GM23338 (cell line): ENCODE measurements around the gene AP2A1. TPM values are rescaled to one million over a fixed set of nuclear protein-coding genes. Genes with fewer than 3 reads are reported as not detected.

ENCODE experiments used
- ATAC-seq: fragments of 200-7000 bp; cut with Tn5 transposase; 3 replicates; pipeline ENCODE4 v1.9.1; 2020
- DNase-seq: peaks from one replicate; pipeline ENCODE4 v3.0.0-alpha.2; 2015; ENCODE audit warnings: low spot score
- H2AFZ ChIP-seq: fragments of 200-600 bp; sonication (generic); 2 replicates; pipeline ENCODE4 v1.8.0; 2016; ENCODE audit warnings: antibody characterized with exemption, mild to moderate bottlenecking, moderate library complexity
- H3F3A ChIP-seq: fragments of 200-600 bp; sonication (generic); replicated peaks from 2 replicates; pipeline ENCODE4 v1.8.0; 2017; ENCODE audit warnings: antibody characterized with exemption, mixed run types, low read depth
- H3K27ac ChIP-seq: fragments of 200-600 bp; sonication (generic); 2 replicates; pipeline ENCODE4 v1.6.1; 2016; ENCODE audit warnings: low read depth
- H3K27me3 ChIP-seq: fragments of 200-600 bp; sonication (generic); 2 replicates; pipeline ENCODE4 v1.8.0; 2016; ENCODE audit warnings: mild to moderate bottlenecking, mixed run types, moderate library complexity; ENCODE audit not compliant: insufficient read depth
- H3K36me3 ChIP-seq: fragments of 200-600 bp; sonication (generic); 2 replicates; pipeline ENCODE4 v1.8.0; 2016; ENCODE audit warnings: mild to moderate bottlenecking; ENCODE audit not compliant: insufficient read depth
- H3K4me1 ChIP-seq: fragments of 200-600 bp; sonication (generic); 2 replicates; pipeline ENCODE4 v1.8.0; 2016; ENCODE audit warnings: mild to moderate bottlenecking, moderate library complexity; ENCODE audit not compliant: insufficient read depth
- H3K4me2 ChIP-seq: fragments of 200-600 bp; sonication (generic); 2 replicates; pipeline ENCODE4 v1.7.1; 2017; ENCODE audit warnings: mixed run types
- H3K4me3 ChIP-seq: fragments of 200-600 bp; sonication (generic); 2 replicates; pipeline ENCODE4 v1.6.1; 2016; ENCODE audit warnings: mixed run types
- H3K79me2 ChIP-seq: fragments of 200-600 bp; sonication (generic); replicated peaks from 2 replicates; pipeline ENCODE4 v1.8.0; 2017; ENCODE audit warnings: mild to moderate bottlenecking; ENCODE audit not compliant: insufficient read depth
- H3K9me2 ChIP-seq: fragments of 200-600 bp; sonication (generic); 2 replicates; pipeline ENCODE4 v1.8.0; 2017; ENCODE audit not compliant: insufficient read depth
- H4K20me1 ChIP-seq: fragments of 200-600 bp; sonication (generic); replicated peaks from 2 replicates; pipeline ENCODE4 v1.8.0; 2017; ENCODE audit warnings: mild to moderate bottlenecking; ENCODE audit not compliant: insufficient read depth
- H3K27ac Mint-ChIP-seq: 2 replicates; pipeline ENCODE4 v1.8.0; 2020; ENCODE audit warnings: inconsistent platforms, mild to moderate bottlenecking, moderate library complexity, mixed read lengths
- H3K27me3 Mint-ChIP-seq: 3 replicates; pipeline ENCODE4 v1.8.0; 2022; ENCODE audit warnings: low read depth, mild to moderate bottlenecking, moderate library complexity, mixed read lengths, inconsistent platforms; ENCODE audit not compliant: insufficient read depth, poor library complexity
- H3K36me3 Mint-ChIP-seq: 3 replicates; pipeline ENCODE4 v1.8.0; 2021; ENCODE audit warnings: low read depth, mild to moderate bottlenecking, inconsistent platforms, moderate library complexity, mixed read lengths
- H3K4me1 Mint-ChIP-seq: 3 replicates; pipeline ENCODE4 v1.8.0; 2020; ENCODE audit warnings: mild to moderate bottlenecking, inconsistent platforms, mixed read lengths
- H3K4me3 Mint-ChIP-seq: 3 replicates; pipeline ENCODE4 v1.8.0; 2021; ENCODE audit warnings: moderate library complexity, mild to moderate bottlenecking, inconsistent platforms, mixed read lengths
- H3K9me3 Mint-ChIP-seq: 3 replicates; pipeline ENCODE4 v1.8.0; 2020; ENCODE audit warnings: moderate library complexity, mild to moderate bottlenecking, inconsistent platforms, mixed read lengths
- CREB1 ChIP-seq: fragments of 250-450 bp; sonication (Bioruptor Pico); IDR thresholded peaks from 2 replicates; pipeline ENCODE4 v1.5.0; 2020; ENCODE audit warnings: low read depth, mild to moderate bottlenecking, moderate library complexity
- EZH2 ChIP-seq: fragments of 200-600 bp; sonication (generic); IDR thresholded peaks from one replicate; pipeline ENCODE4 v1.8.0; 2017; ENCODE audit warnings: antibody characterized with exemption, mild to moderate bottlenecking, low read depth; ENCODE audit not compliant: unreplicated experiment
- EZH2phosphoT487 ChIP-seq: fragments of 200-600 bp; sonication (generic); IDR thresholded peaks from one replicate; pipeline ENCODE4 v1.8.1; 2018; ENCODE audit warnings: antibody characterized with exemption; ENCODE audit not compliant: unreplicated experiment
- JUNB ChIP-seq: IDR thresholded peaks from one replicate; pipeline ENCODE4 v1.6.1; 2016; ENCODE audit warnings: antibody characterized with exemption; ENCODE audit not compliant: unreplicated experiment
- NANOG ChIP-seq: IDR thresholded peaks from 2 replicates; pipeline ENCODE4 v1.6.1; 2016; ENCODE audit warnings: antibody characterized with exemption, borderline replicate concordance
- POLR2AphosphoS5 ChIP-seq: IDR thresholded peaks from 2 replicates; pipeline ENCODE4 v1.6.1; 2016; ENCODE audit warnings: antibody characterized with exemption, low read depth
- STAT1 ChIP-seq: IDR thresholded peaks from one replicate; pipeline ENCODE4 v1.6.1; 2016; ENCODE audit warnings: antibody characterized with exemption; ENCODE audit not compliant: unreplicated experiment
- ZNF114 ChIP-seq: fragments of 250-450 bp; sonication (Bioruptor Pico); IDR thresholded peaks from 2 replicates; pipeline ENCODE4 v1.5.0; 2020; ENCODE audit warnings: mild to moderate bottlenecking, moderate library complexity
- ZNF331 ChIP-seq: fragments of 250-450 bp; sonication (Bioruptor Pico); IDR thresholded peaks from 2 replicates; pipeline ENCODE4 v1.5.0; 2020; ENCODE audit warnings: low read depth, mild to moderate bottlenecking, moderate library complexity
- polyA plus RNA-seq: library from polyadenylated mRNA; unstranded; fragments of >200 nt; fragmentation: Nextera tagmentation; extraction: Ambion mirVana; gene quantifications from 2 replicates; pipeline ENCODE4 v1.2.1, GENCODE V29; 2016
- total RNA-seq: library from RNA; depleted of rRNA; stranded (reverse); fragments of >200 nt; shearing (Covaris generic); gene quantifications from 2 replicates; pipeline ENCODE4 v1.2.3, GENCODE V29; 2014
- TF ChIP-seq, protein P1 (sequence below), 2 experiments: fragments of 200-600 bp in 1 of 2; sonication (generic) in 1 of 2; conservative IDR thresholded peaks; 2 replicates each; pipeline versions ENCODE4 v1.5.1 to v1.6.1; 2016 to 2017; ENCODE audit warnings: antibody characterized with exemption in 2 of 2, low read depth in 2 of 2, mild to moderate bottlenecking in 2 of 2, moderate library complexity in 1 of 2
- TF ChIP-seq, protein P2 (sequence below): fragments of 250-450 bp; sonication (Bioruptor Pico); IDR thresholded peaks from 2 replicates; pipeline ENCODE4 v1.5.0; 2020; ENCODE audit warnings: mild to moderate bottlenecking, moderate library complexity
- TF ChIP-seq, protein P3 (sequence below): IDR thresholded peaks from 2 replicates; pipeline ENCODE4 v1.6.1; 2016; ENCODE audit warnings: antibody characterized with exemption
- TF ChIP-seq, protein P4 (sequence below): IDR thresholded peaks from one replicate; pipeline ENCODE4 v1.6.1; 2018; ENCODE audit warnings: antibody characterized with exemption; ENCODE audit not compliant: unreplicated experiment

Gene AP2A1
- total and polyA plus RNA-seq, 2 experiments from 2014 or later: 34.1 to 129 TPM

DNA sequence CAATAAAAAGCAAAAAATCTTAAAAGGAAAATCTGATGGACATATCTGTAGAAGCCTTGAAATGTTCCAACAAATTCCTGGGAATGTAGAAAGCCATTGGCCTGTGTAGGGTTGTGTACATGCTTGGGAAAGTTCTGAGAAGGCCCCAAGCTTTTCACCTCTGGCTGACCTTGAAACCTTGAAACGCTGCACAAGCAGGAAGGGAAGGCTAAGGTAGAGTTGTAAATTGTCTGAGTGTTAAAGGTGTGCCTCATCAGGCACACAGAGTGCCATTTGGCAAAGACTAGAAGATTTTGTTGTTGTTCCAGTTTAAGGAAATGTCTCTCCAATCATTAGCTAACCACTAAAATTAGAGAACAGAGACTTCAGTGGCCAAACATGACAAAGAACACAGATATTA is 14.1 kb upstream of the AP2A1 start:
- H3K4me3 ChIP-seq: no peak overlapping the region
- no peak overlapping the region for H3K4me2 ChIP-seq
- H3K9me2 ChIP-seq: no peaks in the 10 kb centered on the region
- no peaks in the 10 kb centered on the region for H3K79me2 ChIP-seq
- H3K27ac ChIP-seq: no peak overlapping the region
- Mint-ChIP-seq H3K9me3 (peaks cover 24% of the 10 kb centered on the region), H3K4me1 (no peaks in the 10 kb centered on the region), H3K4me3 (no peak overlapping the region), H3K36me3 (no peaks in the 10 kb centered on the region), H3K27ac (no peak overlapping the region), H3K27me3 (peaks cover 16% of the 10 kb centered on the region)
- H3K36me3 ChIP-seq: no peaks in the 10 kb centered on the region
- no peak for DNase-seq
- ATAC-seq: no peak
- H3K4me1 ChIP-seq: no peaks in the 10 kb centered on the region
- no peaks in the 10 kb centered on the region for H4K20me1 ChIP-seq
- H3K27me3 ChIP-seq: no peaks in the 10 kb centered on the region
- 0 out of 2 replicates have a peak, but pooled peaks cover 6% of the 10 kb centered on the region for H3F3A ChIP-seq
- no peak overlapping the region for H2AFZ ChIP-seq
- TF ChIP-seq NANOG (no peak), POLR2AphosphoS5 (no peak), JUNB (no peak), ZNF331 (CRISPR knock-in tag) (no peak), EZH2 (no peak), ZNF114 (CRISPR knock-in tag) (no peak), EZH2phosphoT487 (no peak), STAT1 (no peak), CREB1 (no peak)
- TF ChIP-seq, protein P1, sequence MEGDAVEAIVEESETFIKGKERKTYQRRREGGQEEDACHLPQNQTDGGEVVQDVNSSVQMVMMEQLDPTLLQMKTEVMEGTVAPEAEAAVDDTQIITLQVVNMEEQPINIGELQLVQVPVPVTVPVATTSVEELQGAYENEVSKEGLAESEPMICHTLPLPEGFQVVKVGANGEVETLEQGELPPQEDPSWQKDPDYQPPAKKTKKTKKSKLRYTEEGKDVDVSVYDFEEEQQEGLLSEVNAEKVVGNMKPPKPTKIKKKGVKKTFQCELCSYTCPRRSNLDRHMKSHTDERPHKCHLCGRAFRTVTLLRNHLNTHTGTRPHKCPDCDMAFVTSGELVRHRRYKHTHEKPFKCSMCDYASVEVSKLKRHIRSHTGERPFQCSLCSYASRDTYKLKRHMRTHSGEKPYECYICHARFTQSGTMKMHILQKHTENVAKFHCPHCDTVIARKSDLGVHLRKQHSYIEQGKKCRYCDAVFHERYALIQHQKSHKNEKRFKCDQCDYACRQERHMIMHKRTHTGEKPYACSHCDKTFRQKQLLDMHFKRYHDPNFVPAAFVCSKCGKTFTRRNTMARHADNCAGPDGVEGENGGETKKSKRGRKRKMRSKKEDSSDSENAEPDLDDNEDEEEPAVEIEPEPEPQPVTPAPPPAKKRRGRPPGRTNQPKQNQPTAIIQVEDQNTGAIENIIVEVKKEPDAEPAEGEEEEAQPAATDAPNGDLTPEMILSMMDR (conservative IDR thresholded peaks at IDR 0.05; ENCODE audit: low read depth in 2 of 2): no peak
- TF ChIP-seq, protein P2, sequence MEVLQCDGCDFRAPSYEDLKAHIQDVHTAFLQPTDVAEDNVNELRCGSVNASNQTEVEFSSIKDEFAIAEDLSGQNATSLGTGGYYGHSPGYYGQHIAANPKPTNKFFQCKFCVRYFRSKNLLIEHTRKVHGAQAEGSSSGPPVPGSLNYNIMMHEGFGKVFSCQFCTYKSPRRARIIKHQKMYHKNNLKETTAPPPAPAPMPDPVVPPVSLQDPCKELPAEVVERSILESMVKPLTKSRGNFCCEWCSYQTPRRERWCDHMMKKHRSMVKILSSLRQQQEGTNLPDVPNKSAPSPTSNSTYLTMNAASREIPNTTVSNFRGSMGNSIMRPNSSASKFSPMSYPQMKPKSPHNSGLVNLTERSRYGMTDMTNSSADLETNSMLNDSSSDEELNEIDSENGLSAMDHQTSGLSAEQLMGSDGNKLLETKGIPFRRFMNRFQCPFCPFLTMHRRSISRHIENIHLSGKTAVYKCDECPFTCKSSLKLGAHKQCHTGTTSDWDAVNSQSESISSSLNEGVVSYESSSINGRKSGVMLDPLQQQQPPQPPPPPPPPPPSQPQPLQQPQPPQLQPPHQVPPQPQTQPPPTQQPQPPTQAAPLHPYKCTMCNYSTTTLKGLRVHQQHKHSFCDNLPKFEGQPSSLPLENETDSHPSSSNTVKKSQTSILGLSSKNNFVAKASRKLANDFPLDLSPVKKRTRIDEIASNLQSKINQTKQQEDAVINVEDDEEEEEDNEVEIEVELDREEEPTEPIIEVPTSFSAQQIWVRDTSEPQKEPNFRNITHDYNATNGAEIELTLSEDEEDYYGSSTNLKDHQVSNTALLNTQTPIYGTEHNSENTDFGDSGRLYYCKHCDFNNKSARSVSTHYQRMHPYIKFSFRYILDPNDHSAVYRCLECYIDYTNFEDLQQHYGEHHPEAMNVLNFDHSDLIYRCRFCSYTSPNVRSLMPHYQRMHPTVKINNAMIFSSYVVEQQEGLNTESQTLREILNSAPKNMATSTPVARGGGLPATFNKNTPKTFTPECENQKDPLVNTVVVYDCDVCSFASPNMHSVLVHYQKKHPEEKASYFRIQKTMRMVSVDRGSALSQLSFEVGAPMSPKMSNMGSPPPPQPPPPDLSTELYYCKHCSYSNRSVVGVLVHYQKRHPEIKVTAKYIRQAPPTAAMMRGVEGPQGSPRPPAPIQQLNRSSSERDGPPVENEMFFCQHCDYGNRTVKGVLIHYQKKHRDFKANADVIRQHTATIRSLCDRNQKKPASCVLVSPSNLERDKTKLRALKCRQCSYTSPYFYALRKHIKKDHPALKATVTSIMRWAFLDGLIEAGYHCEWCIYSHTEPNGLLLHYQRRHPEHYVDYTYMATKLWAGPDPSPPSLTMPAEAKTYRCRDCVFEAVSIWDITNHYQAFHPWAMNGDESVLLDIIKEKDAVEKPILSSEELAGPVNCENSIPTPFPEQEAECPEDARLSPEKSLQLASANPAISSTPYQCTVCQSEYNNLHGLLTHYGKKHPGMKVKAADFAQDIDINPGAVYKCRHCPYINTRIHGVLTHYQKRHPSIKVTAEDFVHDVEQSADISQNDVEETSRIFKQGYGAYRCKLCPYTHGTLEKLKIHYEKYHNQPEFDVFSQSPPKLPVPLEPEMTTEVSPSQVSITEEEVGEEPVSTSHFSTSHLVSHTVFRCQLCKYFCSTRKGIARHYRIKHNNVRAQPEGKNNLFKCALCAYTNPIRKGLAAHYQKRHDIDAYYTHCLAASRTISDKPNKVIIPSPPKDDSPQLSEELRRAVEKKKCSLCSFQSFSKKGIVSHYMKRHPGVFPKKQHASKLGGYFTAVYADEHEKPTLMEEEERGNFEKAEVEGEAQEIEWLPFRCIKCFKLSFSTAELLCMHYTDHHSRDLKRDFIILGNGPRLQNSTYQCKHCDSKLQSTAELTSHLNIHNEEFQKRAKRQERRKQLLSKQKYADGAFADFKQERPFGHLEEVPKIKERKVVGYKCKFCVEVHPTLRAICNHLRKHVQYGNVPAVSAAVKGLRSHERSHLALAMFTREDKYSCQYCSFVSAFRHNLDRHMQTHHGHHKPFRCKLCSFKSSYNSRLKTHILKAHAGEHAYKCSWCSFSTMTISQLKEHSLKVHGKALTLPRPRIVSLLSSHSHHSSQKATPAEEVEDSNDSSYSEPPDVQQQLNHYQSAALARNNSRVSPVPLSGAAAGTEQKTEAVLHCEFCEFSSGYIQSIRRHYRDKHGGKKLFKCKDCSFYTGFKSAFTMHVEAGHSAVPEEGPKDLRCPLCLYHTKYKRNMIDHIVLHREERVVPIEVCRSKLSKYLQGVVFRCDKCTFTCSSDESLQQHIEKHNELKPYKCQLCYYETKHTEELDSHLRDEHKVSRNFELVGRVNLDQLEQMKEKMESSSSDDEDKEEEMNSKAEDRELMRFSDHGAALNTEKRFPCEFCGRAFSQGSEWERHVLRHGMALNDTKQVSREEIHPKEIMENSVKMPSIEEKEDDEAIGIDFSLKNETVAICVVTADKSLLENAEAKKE (CRISPR knock-in tag): no peak
- TF ChIP-seq, protein P3, sequence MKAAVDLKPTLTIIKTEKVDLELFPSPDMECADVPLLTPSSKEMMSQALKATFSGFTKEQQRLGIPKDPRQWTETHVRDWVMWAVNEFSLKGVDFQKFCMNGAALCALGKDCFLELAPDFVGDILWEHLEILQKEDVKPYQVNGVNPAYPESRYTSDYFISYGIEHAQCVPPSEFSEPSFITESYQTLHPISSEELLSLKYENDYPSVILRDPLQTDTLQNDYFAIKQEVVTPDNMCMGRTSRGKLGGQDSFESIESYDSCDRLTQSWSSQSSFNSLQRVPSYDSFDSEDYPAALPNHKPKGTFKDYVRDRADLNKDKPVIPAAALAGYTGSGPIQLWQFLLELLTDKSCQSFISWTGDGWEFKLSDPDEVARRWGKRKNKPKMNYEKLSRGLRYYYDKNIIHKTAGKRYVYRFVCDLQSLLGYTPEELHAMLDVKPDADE: no peak
- TF ChIP-seq, protein P4, sequence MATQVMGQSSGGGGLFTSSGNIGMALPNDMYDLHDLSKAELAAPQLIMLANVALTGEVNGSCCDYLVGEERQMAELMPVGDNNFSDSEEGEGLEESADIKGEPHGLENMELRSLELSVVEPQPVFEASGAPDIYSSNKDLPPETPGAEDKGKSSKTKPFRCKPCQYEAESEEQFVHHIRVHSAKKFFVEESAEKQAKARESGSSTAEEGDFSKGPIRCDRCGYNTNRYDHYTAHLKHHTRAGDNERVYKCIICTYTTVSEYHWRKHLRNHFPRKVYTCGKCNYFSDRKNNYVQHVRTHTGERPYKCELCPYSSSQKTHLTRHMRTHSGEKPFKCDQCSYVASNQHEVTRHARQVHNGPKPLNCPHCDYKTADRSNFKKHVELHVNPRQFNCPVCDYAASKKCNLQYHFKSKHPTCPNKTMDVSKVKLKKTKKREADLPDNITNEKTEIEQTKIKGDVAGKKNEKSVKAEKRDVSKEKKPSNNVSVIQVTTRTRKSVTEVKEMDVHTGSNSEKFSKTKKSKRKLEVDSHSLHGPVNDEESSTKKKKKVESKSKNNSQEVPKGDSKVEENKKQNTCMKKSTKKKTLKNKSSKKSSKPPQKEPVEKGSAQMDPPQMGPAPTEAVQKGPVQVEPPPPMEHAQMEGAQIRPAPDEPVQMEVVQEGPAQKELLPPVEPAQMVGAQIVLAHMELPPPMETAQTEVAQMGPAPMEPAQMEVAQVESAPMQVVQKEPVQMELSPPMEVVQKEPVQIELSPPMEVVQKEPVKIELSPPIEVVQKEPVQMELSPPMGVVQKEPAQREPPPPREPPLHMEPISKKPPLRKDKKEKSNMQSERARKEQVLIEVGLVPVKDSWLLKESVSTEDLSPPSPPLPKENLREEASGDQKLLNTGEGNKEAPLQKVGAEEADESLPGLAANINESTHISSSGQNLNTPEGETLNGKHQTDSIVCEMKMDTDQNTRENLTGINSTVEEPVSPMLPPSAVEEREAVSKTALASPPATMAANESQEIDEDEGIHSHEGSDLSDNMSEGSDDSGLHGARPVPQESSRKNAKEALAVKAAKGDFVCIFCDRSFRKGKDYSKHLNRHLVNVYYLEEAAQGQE: no peak
